ENCODE measurements around the gene DNASE1. TPM values are rescaled to one million over a fixed set of nuclear protein-coding genes. Genes with fewer than 3 reads are reported as not detected.

DNASE1 gene
- total RNA-seq, 1 donor from 2014 or later: 14.0 TPM

DNA sequence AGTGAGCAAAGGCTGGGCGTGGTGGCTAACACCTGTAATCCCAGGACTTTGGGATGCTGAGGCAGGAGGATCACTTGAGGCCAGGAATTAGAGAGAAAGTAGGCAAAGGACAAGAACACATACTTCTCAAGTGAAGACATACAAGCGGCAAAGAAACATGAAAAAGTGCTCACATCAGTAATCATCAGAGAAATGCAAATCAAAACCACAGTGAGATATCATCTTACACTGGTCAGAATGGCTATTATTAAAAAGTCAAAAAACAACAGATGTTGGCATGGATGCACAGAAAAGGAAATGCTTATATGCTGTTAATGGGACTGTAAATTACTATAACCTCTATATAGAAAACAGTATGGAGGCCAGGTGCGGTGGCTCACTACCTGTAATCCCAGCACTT, 30.8 kb upstream of the DNASE1 start:
- intact Hi-C loops (cut with micrococcal nuclease): no loop called here
- DNase-seq (ENCODE audit: low spot score): no peak
- peaks cover 6% of the 10 kb centered on the region for H3K36me3 Mint-ChIP-seq (ENCODE audit: low read depth)
- no peaks in the 10 kb centered on the region for H3K27me3 Mint-ChIP-seq (ENCODE audit: low read depth)
- H3K27ac Mint-ChIP-seq: no peak overlapping the region
- no peak overlapping the region for H3K4me3 Mint-ChIP-seq (ENCODE audit: low read depth)
- H3K9me3 Mint-ChIP-seq: no peaks in the 10 kb centered on the region
- H3K4me1 Mint-ChIP-seq (ENCODE audit: low read depth): peaks cover 31% of the 10 kb centered on the region

DNA sequence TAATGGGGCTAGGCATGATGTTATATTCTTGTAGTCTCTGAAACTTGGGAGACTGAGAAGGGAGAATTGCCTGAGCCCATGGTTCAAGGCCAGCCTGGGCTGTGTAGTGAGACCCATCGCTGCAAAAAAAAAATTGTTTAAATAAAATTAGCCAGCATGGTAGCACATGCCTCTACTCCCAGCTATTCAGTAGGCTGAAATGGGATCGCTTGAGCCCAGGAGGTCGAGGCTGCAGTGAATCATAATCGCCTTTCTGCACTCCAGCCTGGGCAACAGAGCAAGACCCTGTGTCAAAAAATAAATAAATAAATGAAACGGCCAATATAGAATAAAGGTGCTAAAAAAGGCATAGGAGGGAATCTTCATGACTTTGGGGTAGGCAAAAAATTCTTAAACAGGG, 29.2 kb upstream of the DNASE1 start:
- peaks cover 27% of the 10 kb centered on the region for H3K4me1 Mint-ChIP-seq (ENCODE audit: low read depth)
- no peaks in the 10 kb centered on the region for H3K27me3 Mint-ChIP-seq (ENCODE audit: low read depth)
- intact Hi-C loops (cut with micrococcal nuclease): no loop called here
- peaks cover 3% of the 10 kb centered on the region for H3K36me3 Mint-ChIP-seq (ENCODE audit: low read depth)
- H3K27ac Mint-ChIP-seq: peak overlapping the region; percentile 89
- no peak for DNase-seq (ENCODE audit: low spot score)
- H3K4me3 Mint-ChIP-seq (ENCODE audit: low read depth): no peak overlapping the region
- no peaks in the 10 kb centered on the region for H3K9me3 Mint-ChIP-seq

DNA sequence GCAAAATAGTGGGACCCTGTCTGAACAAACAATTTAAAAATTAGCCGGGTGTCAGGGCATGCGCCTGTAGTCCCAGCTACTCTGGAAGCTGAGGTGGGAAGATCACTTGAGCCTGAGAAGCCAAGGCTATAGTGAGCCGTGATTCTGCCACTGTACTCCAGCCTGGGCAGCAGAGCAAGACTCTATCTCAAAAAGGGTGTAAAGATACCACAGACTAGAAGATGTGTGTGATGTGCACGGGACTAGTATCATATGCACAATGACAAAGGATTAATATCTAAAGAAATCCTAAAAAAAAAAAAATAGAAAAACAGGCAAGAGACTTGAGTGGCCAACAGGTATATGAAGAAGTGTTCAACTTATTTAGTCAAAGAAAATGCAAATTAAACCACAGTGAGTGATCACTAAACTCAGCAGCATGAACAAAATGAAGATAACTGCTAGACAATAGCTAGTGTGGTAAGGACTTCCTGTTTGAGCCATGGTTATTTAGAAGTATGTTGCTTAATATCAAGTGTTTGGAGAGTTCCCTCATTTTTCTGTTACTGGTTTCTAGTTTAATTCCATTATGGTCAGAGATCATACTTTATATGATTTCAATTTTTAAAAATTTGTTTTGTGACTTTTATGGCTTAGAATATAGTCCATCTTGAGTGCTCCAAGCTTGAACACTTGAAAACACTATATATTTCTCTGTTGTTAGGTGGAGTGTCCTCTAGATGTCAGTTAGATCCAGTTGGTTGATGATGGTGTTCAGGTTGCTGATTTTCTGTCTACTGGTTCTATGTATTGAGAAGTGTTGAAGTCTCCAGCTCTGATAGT, 28.4 kb upstream of the DNASE1 start:
- peaks cover 28% of the 10 kb centered on the region for H3K4me1 Mint-ChIP-seq (ENCODE audit: low read depth)
- peak overlapping the region; percentile 89 for H3K27ac Mint-ChIP-seq
- intact Hi-C loops (cut with micrococcal nuclease): no loop called here
- no peaks in the 10 kb centered on the region for H3K27me3 Mint-ChIP-seq (ENCODE audit: low read depth)
- no peaks in the 10 kb centered on the region for H3K9me3 Mint-ChIP-seq
- H3K36me3 Mint-ChIP-seq (ENCODE audit: low read depth): peaks cover 3% of the 10 kb centered on the region
- peak overlapping the region; percentile 10 for H3K4me3 Mint-ChIP-seq (ENCODE audit: low read depth)
- DNase-seq (ENCODE audit: low spot score): no peak

DNA sequence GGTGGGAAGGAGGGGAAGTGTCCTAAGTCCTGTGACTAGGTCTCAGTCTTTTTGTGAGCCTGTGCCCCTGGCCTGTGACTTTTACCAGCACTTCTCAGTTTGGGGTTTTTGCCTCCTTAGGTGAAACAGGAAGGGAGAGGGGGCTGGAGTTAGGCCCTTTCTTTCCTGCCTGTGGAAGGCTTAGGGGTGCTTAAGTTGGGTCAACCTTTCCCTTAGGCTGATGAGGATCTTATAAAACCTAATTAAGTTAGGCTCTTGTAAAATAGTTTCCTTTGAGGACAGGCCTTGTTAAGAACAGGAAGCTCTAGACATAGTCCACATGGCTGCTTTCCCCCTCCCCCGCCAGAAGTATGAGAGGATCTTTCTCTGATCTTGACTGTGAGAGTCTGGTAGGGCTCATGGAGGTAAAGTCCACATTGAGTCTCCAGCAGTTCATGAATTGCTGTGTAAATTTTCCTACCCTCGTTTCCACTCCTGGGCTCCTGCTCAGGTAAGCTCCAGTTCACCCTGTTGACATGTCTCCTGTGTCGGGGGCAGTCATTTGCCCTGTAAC, 17.0 kb upstream of the DNASE1 start:
- DNase-seq (ENCODE audit: low spot score): no peak
- Mint-ChIP-seq H3K27ac (peak overlapping the region; percentile 76), H3K4me1 (ENCODE audit: low read depth) (peaks cover 18% of the 10 kb centered on the region), H3K36me3 (ENCODE audit: low read depth) (peaks cover 4% of the 10 kb centered on the region), H3K4me3 (ENCODE audit: low read depth) (no peak overlapping the region), H3K27me3 (ENCODE audit: low read depth) (no peaks in the 10 kb centered on the region), H3K9me3 (no peaks in the 10 kb centered on the region)
- intact Hi-C loops (cut with micrococcal nuclease): no loop called here

DNA sequence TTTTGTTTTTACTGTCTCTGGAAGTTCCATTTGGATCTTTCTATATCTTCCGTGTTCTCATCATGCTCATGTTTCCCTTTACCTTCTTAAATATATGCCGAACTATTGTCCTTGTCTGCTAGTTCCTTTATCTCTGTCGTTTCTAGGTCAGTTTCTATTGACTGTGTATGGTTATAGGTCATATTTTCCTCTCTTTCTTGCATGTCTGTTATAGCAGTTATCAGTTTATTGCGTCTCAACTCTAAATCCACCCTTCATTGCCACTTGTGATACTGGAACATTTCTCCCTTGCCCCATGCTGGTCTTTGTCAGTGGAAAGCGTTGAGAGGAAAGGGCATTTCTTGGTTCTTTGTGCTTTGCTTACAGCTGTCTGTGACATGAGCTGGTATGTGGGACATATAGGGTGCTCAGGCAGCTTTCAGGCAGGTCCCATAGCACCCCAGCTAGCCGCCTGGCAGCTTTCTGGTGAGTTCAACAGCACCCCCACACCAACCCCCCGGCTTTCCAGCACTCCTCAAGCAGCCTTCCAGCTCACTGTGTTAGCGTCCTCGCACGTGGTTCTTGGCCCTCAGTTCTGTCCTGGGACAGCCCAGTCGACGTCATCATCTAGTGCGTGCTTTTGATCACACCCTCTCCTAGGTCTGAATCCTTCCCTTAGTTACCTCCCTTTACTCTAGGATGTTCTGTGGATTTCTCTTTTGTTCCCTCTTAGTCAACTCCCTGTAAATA, 15.4 kb upstream of the DNASE1 start:
- peaks cover 4% of the 10 kb centered on the region for H3K36me3 Mint-ChIP-seq (ENCODE audit: low read depth)
- no peak overlapping the region for H3K4me3 Mint-ChIP-seq (ENCODE audit: low read depth)
- peaks cover 18% of the 10 kb centered on the region for H3K4me1 Mint-ChIP-seq (ENCODE audit: low read depth)
- no peak for DNase-seq (ENCODE audit: low spot score)
- intact Hi-C loops (cut with micrococcal nuclease): no loop called here
- H3K9me3 Mint-ChIP-seq: no peaks in the 10 kb centered on the region
- H3K27ac Mint-ChIP-seq: peak overlapping the region; percentile 19
- H3K27me3 Mint-ChIP-seq (ENCODE audit: low read depth): no peaks in the 10 kb centered on the region

DNA sequence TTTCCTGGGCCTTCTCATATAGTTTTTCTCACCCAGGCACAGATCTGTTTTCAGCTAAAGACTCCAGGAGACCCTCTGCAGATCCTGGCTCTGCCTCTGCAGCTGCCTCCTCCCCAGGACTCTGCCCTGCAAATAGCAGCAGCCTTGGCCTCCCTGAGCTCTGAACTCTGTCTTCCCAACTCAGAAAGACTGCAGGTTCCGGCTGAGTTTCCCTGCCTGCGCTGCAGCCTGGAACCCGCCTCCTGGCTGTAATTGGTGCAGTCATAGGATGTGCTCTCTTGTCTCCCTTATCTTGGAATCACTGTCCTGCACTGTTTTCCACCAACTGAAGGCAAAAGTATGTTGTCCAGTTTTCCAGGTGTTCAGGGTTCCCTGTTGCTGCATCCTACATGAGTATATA, 14.3 kb upstream of the DNASE1 start:
- no peaks in the 10 kb centered on the region for H3K9me3 Mint-ChIP-seq
- intact Hi-C loops (cut with micrococcal nuclease): no loop called here
- H3K27ac Mint-ChIP-seq: no peak overlapping the region

DNA sequence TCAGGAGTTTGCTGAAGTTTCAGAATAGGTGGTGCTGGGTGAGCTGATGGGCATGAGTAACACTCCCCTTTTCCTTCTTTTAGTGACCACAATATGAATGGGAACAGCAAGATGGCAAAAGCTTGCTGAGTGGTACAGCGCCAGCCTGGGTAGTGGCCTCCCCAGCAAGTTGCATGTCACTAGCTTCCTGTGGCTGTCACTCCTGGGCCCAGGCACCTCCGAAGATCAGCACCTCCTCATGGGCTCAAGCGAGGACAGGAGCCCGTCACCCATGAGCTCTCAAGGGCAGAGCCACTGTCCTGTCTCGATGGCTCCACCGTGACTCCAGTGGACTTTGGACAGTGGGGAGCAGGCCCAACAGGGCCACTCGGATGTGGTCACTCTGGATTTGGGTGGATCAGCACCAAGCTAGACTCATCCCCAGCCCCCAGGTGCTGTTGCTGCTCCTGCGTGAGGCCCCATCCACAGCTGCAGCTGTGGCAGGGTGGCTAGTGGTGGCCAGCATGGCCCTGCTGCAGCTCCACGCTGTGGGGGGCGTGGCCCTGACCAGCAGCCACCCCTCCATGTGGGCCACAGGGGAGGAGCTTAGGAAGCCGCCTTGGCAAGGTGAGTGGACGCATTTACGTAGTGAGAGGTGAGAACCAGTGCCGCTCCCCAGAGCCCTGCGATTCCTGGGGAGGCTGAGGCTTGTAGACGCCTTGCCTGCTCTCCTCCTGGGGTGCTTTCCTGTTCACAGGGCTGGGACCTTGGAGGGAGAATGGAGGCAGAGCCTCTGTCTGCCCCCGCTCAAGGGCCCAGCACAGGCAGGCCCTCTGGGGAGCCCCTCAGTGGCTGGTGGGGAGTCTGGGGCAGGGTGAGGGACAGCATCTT, 13.6 kb upstream of the DNASE1 start:
- Mint-ChIP-seq H3K4me1 (ENCODE audit: low read depth) (peaks cover 18% of the 10 kb centered on the region), H3K9me3 (no peaks in the 10 kb centered on the region), H3K27ac (no peak overlapping the region), H3K27me3 (ENCODE audit: low read depth) (no peaks in the 10 kb centered on the region), H3K36me3 (ENCODE audit: low read depth) (peaks cover 4% of the 10 kb centered on the region), H3K4me3 (ENCODE audit: low read depth) (no peak overlapping the region)
- intact Hi-C loops (cut with micrococcal nuclease): no loop called here
- no peak for DNase-seq (ENCODE audit: low spot score)

More for the DNA sequence above, 14.3 kb upstream of the DNASE1 start:
- Mint-ChIP-seq H3K36me3 (ENCODE audit: low read depth) (peaks cover 4% of the 10 kb centered on the region), H3K4me3 (ENCODE audit: low read depth) (no peak overlapping the region), H3K27me3 (ENCODE audit: low read depth) (no peaks in the 10 kb centered on the region), H3K4me1 (ENCODE audit: low read depth) (peaks cover 18% of the 10 kb centered on the region)
- no peak for DNase-seq (ENCODE audit: low spot score)

DNA sequence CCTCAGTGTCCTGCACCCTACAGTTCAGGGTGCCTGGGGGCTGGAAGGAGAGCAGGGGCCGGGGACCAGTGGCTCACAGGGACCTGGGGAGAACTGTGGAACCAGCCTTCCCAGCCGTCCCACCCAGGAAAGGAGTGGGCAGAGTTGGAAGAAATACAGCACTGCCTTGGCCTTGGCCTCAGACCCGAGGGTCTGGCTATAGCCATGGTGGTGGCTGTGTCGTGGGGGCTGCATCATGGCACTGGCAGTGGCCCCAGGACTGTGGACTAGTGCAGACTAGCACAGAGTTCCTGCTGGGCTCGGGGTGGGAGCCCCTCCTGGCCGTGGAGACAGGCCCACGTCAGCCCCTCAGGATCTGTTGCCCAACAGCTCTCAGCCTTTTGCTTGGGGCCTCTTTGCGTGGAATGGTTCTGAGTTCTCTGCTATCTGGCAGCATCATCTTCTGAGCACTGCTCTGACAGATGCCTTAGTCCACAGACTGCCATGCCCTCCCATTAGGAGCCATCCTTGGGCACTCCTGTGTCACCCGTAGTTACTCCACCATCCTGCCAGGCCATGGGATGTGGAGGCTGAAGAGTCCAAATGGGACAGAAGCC, 12.6 kb upstream of the DNASE1 start:
- Mint-ChIP-seq H3K4me3 (ENCODE audit: low read depth) (no peak overlapping the region), H3K36me3 (ENCODE audit: low read depth) (peaks cover 8% of the 10 kb centered on the region), H3K9me3 (no peaks in the 10 kb centered on the region), H3K27ac (no peak overlapping the region), H3K4me1 (ENCODE audit: low read depth) (peaks cover 18% of the 10 kb centered on the region), H3K27me3 (ENCODE audit: low read depth) (no peaks in the 10 kb centered on the region)
- DNase-seq (ENCODE audit: low spot score): no peak
- intact Hi-C loops (cut with micrococcal nuclease): no loop called here

DNA sequence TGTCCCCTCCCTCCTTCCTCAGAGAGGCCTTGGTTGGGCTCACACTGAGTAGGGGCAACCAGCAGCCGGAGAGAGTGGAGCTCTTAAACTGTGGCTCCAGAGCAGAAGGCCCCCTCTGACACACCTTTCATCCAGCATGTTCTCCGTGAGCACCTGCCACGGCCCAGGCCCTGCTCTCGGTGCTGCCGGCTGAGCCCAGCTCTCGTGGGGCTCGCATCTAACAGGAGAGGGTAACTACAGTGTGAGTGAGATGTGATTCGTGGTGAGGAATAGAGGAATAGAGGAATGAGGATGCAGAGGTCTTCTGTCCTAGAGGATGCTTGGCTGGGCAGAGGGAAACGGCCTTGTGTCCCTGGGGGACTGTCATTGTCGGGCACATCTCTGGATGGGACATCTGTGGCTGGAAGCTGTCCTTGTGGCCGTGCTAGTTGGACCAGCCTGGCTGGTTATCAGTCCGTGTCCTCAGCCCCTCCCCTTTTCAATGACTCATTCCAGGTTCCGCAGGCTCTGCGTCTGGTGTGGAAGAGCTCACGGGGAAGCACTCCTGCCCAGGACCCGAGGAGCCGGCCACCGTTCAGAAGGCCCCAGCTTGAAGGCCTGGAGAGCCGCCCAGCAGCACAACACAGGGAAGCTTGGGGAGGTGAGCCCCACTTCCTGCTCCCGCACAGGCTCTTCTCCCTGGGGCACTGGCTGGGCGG, 11.9 kb upstream of the DNASE1 start:
- Mint-ChIP-seq H3K27me3 (ENCODE audit: low read depth) (no peaks in the 10 kb centered on the region), H3K4me1 (ENCODE audit: low read depth) (peaks cover 11% of the 10 kb centered on the region), H3K27ac (no peak overlapping the region), H3K36me3 (ENCODE audit: low read depth) (peaks cover 8% of the 10 kb centered on the region), H3K4me3 (ENCODE audit: low read depth) (no peak overlapping the region), H3K9me3 (no peaks in the 10 kb centered on the region)
- DNase-seq (ENCODE audit: low spot score): no peak
- intact Hi-C loops (cut with micrococcal nuclease): no loop called here

DNA sequence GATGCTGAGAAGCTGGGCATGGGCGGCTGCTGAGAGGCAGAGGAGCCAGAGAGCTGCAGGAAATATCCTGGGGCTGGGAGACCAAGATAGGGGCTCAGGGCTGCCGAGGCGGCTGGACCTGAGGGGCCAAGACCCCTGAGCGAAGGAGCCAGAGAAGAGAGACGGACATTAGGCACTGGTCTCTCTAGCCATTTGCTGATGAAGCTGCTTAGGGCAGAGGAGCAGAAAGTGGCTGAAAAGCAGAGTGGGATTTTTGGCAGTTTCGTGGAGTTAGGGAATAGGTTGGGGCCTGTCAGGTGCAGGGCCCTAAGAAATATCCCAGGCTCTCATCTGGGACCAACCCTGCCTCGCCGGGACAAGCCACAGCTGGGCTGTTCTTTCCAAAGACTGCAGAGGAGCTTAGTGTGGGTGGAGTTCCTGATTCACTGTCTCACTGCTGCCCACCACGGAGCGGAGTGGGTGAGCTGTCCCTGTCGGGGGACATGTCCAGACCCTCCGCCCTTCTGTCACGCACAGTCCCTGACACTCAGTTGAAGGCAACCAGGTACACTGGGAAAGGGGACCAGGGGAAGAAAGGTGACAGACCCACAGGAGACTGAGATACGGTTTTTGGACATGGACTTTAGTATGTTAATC, 11.3 kb upstream of the DNASE1 start:
- Mint-ChIP-seq H3K27me3 (ENCODE audit: low read depth) (no peaks in the 10 kb centered on the region), H3K4me3 (ENCODE audit: low read depth) (no peak overlapping the region), H3K27ac (no peak overlapping the region), H3K4me1 (ENCODE audit: low read depth) (peaks cover 6% of the 10 kb centered on the region), H3K9me3 (no peaks in the 10 kb centered on the region), H3K36me3 (ENCODE audit: low read depth) (peaks cover 8% of the 10 kb centered on the region)
- DNase-seq (ENCODE audit: low spot score): no peak
- intact Hi-C loops (cut with micrococcal nuclease): no loop called here

DNA sequence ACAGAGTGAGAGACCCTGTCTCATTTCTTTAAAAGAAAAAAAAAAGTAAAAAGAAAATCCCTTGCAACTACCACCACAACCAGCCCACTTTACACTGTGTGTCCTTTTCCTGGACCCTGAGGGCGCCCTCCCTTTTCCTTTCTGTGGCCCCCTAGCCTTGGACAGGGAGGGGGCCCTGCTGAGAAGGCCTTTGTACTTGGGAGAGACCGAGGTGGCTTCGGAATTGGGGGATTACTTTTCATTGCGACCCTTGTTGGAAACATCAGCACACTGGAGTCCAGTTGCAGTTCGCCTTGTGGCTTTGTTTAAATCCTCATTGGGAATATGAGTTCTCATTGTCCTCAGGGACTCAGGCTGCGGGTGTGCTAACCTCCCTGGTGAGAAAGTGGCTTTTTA, 9.4 kb upstream of the DNASE1 start:
- H3K4me1 Mint-ChIP-seq (ENCODE audit: low read depth): no peaks in the 10 kb centered on the region
- no peaks in the 10 kb centered on the region for H3K27me3 Mint-ChIP-seq (ENCODE audit: low read depth)
- no peak overlapping the region for H3K4me3 Mint-ChIP-seq (ENCODE audit: low read depth)
- H3K36me3 Mint-ChIP-seq (ENCODE audit: low read depth): peaks cover 4% of the 10 kb centered on the region
- intact Hi-C loops (cut with micrococcal nuclease): no loop called here
- no peak overlapping the region for H3K27ac Mint-ChIP-seq
- H3K9me3 Mint-ChIP-seq: no peaks in the 10 kb centered on the region
- DNase-seq (ENCODE audit: low spot score): no peak

Measured in activated T-helper 2 cell treated with anti-CD3 and anti-CD28 coated beads, Interferon-gamma antibody, Interleukin-2, Interleukin-4, amounts not matched to agents 10 μg/mL and 5 μg/mL and 100 μg/mL, durations not matched to agents 14 hours and 24 hours and 36 hours (primary cell).